Measurements from ENCODE around the gene PTTG1IP. TPM values are rescaled to one million over a fixed set of nuclear protein-coding genes. Genes with fewer than 3 reads are reported as not detected.

Gene PTTG1IP
- total RNA-seq, 1 experiment from 2014 or later, result 558 TPM

DNA sequence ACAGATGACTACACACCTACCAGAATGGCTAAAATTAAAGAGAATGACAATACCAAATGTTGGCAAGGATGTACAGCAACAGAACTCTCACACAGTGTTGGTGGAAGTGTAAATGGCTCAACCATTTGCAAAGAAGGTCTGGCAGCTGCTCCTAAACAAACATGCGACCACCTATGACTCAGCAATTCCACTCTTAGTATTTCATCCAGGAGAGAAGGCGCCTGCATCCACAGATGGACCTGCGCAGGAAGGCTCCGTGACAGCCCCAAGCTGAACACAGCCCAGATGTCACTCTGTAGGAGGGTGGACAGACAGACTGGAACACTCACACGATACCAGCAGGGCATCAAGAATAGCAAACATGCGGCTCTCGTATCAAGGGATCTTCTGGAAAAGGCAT is 6.7 kb downstream of the PTTG1IP start:
- DNase-seq (ENCODE audit: low read depth), result peak; percentile 56

DNA sequence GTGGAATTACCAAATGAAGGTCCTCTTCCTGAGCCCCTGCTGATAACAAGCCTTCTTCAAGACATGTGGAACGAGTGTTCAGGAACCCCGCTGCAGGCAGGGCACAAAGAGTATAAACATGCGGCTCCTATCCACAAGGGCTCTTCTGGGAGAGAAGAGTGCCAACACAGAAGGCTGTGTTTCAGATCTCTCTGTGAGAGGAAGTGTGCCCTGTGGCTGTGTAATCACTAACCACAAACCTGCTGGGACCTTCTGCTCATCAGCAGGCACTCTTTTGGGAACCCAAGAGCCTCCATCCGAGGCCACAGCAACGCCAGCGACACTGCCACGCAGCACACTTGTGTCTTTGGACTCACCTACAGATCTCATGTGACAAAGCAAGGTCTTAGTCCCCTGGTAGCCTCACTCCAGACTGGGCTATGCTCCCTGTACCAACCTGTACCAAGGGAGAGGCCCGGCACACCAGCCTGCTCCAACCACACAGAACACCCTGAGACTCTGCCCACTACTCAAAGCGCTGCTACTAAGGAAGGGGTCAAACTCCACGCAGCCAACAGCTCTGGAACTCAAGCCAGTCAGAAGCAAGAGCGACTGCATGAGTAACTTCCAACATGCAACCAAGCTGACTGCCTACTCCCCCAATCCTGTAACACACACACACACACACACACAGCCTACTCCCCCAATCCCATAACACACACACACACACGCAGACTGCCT is 7.8 kb downstream of the PTTG1IP start:
- DNase-seq (ENCODE audit: low read depth), result peak; percentile 47

DNA sequence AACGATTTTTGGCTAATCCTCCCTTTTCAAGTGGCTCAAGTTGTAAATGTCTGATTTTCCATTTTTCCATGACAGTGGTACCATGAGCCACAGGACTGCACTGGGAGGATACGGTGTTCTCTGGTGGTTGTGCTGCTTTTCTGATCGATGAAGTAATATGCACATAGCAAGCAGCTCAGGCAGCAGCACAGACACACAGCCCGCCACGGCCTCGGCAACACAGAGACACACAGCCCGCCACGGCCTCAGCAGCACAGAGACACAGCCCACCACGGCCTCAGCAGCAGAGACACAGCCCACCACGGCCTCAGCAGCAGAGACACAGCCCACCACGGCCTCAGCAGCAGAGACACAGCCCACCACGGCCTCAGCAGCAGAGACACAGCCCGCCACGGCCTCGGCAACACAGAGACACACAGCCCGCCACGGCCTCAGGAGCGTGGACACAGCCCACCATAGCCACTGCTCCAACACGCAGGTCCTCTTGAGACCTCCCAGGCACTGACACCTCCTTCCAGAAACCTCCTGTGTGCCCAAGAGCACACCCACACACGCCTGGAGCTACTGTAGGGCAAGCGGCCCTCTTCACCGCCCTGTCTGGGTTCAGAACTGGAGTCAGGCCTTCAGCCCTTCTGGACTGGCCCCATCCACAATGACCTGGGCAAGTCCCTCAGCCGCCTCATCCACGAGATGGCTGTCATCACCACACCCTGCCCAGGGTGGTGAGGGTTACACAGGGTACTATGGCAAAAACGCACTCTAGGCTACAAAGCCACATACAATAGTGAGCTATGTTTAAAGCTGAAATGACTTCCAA is 10.4 kb downstream of the PTTG1IP start:
- DNase-seq (ENCODE audit: low read depth), result no peak

DNA sequence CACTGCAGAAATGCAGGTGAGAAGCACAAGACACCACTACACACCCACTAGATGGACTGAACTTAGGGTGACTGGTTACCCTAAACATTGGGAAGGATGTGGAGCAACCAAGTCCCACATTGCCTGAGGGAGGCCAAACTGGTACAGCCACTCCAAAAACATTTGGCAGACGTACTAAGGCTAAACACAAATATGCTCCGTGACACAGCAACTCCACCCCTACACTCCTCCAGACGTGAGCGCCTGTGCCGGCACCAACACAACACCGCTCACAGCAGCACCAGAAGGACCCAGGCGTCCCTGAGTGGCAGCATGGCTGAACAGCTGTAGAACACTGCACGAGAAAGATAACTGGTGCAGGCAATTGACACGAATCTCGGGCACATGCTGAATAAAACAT is 14.7 kb downstream of the PTTG1IP start:
- no peak for DNase-seq (ENCODE audit: low read depth)

DNA sequence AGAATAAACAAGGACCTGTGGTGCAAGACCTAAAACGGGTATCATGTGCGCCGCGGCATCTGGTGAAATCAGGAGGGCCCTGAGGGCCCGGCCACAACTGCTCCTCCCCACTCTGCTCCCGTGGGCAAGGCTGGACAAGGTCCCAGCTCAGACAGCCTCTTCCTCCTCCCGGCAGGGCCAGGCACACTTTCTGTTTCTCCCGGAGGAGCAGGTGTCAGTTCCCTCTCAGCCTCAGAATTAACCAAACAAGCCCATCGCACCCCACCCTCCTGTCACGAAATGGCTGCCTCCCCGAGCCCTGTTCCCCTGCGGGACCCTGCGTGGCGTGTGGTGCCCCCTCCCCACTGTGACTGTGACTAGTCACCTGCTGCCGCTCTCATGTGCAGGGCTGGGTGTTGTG is 15.2 kb downstream of the PTTG1IP start:
- DNase-seq (ENCODE audit: low read depth), result no peak

DNA sequence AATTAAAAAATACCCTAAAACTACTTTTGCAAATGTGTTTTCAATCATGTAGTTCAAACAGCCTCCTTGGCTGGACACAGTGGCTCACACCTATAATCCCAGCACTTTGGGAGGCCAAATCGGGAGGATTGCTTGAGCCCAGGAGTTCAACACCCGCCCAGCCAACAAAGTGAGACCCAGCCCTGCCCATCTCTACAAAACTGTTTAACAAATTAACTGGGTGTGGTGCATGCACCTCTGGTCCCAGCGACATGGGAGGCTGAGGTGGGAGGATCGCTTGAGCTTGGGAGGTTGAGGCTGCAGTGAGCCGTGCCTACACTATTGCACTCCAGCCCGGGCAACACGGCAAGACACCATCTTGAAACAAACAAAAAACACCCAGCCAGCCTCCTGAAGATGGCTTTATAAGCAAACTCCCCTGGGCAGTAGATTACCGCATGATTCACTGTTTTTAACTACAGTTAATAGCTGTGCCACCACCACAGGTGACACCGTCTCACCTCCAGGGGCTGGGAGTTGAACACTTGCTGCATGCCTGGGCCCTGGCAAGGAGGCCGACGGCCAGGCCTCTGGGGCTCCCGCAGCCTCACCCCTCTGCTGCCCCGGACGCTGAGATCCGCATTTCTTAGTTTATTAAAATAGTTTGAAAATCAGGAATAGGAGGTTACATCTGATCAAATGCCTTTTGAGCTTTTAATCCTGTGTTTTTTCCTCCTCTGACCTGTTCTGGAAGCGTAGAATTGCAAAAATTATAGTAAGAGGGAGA is 16.2 kb downstream of the PTTG1IP start:
- DNase-seq (ENCODE audit: low read depth), result no peak

DNA sequence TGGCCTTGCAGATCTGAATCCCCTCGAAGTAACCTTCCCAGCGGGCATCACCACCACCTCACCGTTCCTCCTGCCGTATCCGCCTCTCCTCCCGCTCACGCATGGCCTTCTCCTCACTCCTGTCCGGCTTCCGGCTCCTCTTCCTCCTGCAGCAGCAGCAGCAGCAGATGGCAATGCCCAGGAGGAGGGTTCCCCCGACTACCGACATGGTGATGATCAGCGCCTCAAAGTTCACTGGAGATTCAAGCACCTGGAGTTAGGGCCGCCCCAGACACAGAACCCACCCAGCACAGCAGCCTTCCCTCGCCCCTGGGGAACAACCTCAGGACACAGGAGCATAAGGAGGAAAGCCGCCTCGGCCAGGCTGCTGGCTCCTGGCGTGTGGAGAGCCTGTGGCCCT is 17.4 kb downstream of the PTTG1IP start:
- no peak for DNase-seq (ENCODE audit: low read depth)

DNA sequence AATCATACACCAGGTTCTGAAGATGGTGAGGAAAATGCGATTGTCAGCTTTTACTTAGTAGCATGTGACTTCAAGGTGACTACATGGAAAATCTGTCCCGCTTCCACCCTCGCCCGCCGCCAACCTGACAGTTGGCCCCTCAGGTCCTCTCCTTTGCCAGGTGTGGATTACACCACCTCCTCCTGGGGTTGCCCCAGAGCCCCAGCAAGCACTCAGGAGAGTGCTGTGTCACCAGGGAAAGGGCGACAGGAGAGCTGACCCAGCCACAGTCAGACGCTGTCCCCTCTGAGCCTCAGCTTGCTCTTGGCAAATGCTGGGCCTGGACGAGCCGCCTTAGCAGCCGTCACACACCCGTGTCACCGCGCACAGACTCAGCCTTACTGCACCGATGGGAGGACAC is 17.9 kb downstream of the PTTG1IP start:
- DNase-seq (ENCODE audit: low read depth), result no peak

DNA sequence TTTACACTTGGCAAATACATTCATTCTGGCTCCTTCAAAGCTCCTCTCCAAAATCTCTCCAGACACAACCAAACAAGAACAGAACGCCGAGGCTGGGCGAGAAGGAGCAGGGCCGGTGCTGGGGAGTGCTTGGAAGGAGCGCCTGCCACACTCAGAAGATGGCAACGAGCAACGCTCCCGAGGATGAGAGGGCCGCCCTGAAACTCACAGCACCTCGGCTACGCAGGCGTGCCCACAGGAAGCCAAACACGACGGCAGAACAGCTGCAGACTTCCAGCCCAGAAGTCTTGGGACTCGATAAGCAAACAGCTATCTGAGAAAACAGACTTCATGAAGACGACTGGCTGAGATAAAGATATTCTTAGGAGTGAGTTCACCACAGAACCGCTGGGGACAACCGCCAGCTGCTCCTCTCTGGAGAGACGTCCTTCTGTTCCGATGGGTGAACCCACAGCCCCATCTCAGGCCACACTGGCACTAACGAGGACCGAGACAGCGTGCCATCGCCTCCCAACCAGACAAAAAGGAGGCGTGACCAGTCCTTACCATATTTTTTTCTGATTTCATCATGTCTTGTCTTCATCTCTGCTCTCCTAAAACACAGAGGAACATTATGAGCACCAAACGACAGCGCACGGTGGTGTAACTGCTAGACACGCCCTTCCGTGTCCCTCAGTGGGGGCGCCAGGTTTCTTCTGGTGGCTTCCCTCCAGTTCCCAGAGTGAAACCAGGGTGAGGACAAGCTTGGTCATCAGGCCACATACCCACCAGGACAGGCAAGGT is 18.6 kb downstream of the PTTG1IP start:
- no peak for DNase-seq (ENCODE audit: low read depth)

DNA sequence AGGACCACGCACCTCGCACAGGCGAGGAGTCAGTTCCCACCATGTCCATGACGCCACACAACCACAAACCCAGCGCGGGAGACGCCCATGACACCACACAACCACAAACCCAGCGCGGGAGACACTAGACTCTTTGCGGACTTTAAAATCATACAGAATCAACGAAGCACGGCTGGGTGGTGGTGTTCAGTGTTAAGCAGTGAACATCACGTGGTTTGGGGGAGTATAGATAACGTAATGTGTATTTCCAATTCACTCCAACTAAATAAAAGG is 19.2 kb downstream of the PTTG1IP start:
- DNase-seq (ENCODE audit: low read depth), result no peak

DNA sequence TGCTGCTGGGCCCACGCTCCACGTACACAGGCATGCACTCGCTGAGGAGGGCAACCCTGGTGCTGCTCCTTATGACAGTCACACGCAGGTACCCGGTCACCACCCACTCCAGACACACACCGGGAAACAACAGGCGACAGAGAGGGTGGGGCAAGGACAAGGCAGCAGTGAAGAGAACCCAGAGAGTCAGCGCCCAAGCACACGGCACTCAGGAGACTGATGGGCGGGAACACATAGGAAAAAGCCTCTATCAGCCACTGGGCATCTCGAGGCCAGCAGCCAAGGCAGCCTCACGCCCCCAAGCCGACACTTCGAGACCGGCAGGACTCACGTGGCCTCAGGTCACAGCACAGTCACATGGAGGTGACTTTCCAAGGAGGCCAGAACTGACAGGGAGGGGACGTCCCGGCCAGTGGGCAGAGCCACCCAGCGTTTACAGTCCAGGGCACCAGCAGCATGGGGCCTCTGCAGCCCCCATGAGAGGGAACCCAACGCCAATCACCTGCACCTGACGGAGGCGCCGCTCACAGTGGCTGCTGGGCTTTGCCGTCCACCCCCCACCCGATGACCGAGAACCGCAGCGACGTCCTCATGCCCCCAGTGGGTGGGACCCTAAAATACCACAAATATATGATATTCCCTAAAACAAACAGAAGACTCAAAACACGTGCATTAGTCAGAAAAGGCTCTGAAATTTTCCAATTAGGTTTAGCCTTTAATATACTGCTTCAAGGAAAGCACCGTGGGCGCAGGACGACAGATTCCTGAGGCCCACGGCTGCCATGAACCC is 19.7 kb downstream of the PTTG1IP start:
- DNase-seq (ENCODE audit: low read depth), result no peak

DNA sequence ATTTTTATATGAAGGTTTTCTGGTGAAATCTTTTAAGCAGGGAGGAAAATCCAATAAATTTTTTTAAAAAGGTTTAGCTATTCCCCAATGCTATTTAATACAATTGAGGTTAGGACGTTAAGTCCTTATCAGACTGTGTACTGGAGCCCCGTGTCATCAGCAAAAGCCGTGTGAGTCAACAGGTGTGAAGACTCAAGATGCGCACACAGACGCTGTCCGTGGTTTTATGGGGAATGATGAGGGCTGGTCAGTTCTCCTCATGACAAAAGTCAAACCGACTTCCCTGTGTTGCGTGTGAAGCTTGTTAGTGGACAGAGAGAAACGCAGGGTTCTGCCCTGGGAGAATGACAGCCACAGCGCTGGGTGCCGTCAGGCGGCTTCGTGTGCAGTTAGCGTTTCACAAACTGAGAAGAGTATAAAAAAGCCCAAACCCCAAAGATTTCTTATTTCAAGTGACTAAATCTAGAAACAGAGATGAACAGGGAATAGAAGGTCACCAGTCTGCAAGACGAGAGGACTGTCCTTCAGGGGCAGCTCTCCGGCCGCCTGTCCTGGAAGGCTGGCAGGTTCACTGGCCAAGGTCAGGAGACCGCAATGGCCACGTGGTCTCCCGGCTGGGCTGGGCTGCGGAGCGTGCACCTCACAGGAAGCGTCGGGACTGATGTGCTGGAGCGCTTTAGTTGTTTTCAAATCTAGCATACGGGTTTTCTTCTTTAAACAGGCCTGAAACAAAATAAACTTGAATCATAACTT is 22.4 kb downstream of the PTTG1IP start:
- DNase-seq (ENCODE audit: low read depth), result no peak

DNA sequence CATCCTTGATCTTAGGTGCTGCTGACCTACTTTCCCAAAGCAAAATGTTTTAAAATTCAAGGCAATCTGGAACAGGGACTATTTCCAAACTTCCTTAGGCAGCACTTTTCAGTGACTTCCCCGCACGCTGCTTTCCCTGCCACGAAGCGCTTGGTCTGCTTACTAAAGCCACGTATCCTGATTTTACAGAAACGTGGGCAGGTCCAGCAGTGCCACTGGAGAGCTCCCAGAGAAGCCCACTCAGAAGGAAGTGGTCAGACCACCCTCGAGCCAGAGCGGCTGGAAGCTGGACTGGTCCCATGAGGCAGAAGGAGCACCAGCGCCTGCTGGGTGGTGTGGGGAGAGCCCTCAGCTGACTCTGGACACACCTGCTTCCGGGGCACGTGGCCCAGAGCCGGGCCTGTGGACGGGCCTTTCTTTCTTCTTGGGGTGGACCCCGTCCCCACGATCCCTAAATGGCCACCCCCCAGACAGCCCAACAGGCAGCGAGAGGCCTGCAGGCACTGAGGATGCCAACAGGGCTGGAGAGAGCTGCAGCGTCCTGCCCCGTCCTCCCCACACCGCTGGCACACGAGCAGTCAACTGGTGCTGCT is 23.2 kb downstream of the PTTG1IP start:
- no peak for DNase-seq (ENCODE audit: low read depth)

DNA sequence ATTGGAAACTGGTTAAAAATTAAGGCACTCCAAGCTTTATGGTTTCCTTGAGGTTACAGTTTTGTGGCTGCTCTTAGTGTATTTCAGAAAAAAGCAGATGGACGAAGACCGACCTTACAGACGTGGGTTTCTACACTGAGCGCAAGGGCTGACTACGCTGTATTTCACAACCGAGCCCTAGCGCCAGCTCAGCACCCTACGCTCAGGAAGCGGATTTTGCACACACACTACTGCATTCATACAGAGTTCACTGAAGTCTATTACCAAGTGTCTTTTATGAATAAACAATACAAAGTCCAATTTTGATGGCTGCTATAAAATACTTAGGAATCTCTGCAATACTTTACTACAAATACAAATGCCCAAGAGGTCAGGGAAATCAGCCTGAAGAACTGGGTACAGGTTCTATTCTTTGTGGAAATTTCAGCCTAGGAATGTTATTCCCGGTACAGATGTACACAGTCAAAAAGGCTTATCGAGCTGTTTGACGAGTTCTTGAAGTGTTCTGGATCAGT is 23.8 kb downstream of the PTTG1IP start:
- no peak for DNase-seq (ENCODE audit: low read depth)

DNA sequence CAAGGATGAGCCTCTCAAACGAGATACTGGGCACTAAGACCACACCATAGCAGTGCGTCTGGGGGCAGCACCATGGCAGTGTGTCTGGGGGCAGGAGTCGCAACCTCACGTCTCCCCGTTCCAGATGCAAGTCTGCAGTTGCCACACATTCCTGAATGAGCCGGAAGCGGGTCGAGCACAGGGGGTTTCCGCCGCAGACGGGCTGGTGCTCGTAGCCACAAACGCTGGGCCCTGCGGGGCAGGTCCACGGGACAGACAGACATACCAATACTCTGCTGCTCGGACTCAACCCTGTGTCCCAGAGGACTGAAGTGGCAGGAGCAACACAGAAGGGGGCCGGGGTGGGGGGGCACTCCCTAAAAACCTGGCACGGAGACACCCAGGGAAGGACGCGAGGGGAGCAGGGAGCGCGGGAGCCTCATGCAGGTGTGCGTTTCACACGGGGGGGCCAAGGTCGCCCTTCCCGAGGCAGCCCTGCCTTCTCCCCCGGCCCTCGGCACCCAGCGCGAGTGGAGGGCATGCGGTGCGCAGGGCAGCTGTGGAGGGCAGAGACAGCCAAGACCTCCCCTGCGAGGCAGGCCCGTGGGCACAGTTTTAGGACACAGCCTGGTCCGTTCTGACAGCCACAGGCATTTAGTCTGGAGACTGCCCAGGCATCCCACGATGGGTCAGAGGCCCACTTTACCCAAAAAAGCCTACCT is 24.5 kb downstream of the PTTG1IP start:
- DNase-seq (ENCODE audit: low read depth), result no peak

DNA sequence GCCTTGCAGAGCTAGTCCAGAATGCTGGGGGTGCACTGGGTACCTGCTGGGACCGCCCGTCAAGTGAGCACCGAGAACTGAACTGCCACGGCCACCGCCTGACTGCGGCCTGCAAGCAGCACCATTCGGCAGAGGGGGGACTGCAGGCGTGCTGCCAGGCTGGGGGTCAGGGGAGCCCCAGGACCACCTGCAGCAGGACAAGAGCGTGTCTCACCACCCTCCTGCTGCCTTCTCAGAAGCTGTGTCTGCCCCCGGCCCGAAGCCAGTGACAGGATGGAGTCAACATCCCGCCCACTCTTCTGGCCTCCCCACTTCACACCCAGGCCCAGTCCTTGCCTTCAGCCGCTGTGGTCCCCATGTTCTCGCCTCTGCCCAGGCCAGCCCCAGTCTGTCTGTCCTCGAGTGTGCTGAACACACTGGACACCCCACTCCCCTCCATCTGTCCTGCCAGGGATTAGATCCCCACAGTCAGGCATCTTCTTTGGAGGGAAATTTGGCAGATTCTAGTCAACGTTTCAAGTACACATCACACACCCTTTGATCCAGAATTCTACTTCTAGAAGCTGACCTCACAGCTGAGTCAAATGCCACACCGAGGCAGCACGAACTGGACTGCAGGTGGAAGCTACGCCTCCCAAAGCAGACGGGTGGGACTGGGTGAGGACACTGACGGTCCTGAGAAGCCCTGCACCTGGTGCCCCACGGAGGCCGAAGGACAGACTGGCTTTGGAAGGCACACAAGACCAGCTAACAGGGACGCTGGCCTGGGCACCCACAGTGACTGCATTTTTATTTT is 26.0 kb downstream of the PTTG1IP start:
- no peak for DNase-seq (ENCODE audit: low read depth)

DNA sequence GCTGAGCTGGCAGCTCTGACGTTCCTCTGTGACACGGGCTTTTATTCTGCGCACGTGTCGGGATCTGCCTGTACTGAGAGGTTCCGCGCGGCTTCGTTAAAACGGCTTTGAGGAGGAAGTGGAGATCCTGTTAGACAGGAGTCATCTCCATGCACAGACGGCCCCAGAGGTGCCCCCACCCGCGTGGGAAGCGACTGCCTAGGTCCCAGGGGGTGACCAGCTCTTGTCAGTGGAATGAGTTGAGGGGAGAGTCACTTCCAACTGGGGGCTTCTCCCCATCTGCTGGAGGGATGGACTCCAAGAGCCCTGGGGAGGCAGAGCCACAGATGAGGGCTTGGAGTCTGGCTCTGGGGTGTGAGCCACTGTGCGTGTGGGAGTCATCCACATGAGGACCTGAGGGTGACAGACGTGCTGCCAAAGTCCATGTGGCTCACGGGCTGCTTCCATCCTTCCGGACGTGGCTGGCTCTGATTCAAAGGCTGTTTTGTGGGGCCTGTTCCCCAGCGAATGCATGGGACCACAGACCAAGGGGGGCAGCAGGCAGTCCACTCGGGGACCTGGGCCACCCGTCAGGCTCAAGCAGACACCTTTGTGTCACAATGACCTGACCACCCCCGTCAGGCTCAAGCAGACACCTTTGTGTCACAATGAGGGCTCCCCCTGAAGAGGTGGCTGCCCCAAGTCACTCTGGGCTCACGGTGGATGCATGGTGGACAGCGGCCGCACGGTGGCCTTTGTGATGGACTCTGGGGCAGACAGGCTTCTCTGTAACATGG is 26.8 kb downstream of the PTTG1IP start:
- DNase-seq (ENCODE audit: low read depth), result peak; percentile 39

DNA sequence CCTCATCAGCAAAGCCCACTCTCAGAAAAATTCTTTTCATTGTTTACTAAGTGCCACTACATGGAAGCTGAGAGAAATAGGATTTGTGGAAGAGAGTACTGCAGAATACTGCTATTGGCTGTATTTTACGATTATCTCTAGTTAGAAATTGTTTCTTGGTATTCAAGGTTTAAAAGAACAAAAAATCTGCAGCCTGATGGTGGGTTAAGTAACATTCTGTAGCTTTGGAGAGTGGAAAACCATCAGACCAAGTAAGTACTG is 27.3 kb downstream of the PTTG1IP start:
- DNase-seq (ENCODE audit: low read depth), result no peak

Measured in M059J (cell line).